Fibroblast of villous mesenchyme (primary cell): Measurements from ENCODE around the gene PLEKHA5. TPM values are rescaled to one million over a fixed set of nuclear protein-coding genes. Genes with fewer than 3 reads are reported as not detected.

ENCODE experiments used
- DNase-seq: peaks from one replicate; pipeline ENCODE4 v3.0.0-alpha.2; 2010; ENCODE audit warnings: low read depth
- H3K4me3 ChIP-seq: 2 replicates; pipeline ENCODE4 v1.5.1; 2011; ENCODE audit warnings: low read depth, mild to moderate bottlenecking, low read length
- total RNA-seq: library from RNA; depleted of rRNA; stranded (reverse); fragments of >200 nt; gene quantifications from 2 replicates; pipeline ENCODE4 v1.2.3, GENCODE V29; 2012
- TF ChIP-seq, protein P1 (sequence below): IDR thresholded peaks from 2 replicates; pipeline ENCODE4 v1.5.1; 2012; ENCODE audit warnings: low read depth, mild to moderate bottlenecking, low read length; ENCODE audit not compliant: insufficient read depth

PLEKHA5 gene
- total RNA-seq, 1 donor = 37.1 TPM

DNA sequence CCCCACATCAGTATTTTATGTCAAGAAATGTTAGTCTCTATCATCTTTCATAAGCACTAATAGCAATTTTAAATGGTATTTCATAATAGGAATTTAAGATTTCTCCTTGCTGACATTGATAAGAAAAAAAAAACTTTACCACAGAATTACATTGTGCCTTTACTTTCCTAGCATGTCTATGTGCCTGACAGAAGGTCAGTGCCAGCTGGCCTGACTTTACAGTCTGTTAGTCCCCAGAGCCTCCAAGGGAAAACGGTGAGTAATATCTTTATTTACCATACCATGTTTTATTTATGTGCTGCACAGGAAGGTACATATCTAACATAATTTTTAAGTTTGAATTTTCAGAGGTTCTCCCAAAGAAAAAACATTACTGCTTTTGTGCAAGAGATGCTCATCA lies 157.8 kb downstream of the PLEKHA5 start:
- no peak overlapping the region for H3K4me3 ChIP-seq
- TF ChIP-seq, protein P1, sequence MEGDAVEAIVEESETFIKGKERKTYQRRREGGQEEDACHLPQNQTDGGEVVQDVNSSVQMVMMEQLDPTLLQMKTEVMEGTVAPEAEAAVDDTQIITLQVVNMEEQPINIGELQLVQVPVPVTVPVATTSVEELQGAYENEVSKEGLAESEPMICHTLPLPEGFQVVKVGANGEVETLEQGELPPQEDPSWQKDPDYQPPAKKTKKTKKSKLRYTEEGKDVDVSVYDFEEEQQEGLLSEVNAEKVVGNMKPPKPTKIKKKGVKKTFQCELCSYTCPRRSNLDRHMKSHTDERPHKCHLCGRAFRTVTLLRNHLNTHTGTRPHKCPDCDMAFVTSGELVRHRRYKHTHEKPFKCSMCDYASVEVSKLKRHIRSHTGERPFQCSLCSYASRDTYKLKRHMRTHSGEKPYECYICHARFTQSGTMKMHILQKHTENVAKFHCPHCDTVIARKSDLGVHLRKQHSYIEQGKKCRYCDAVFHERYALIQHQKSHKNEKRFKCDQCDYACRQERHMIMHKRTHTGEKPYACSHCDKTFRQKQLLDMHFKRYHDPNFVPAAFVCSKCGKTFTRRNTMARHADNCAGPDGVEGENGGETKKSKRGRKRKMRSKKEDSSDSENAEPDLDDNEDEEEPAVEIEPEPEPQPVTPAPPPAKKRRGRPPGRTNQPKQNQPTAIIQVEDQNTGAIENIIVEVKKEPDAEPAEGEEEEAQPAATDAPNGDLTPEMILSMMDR = no peak
- peak; percentile 28 for DNase-seq

DNA sequence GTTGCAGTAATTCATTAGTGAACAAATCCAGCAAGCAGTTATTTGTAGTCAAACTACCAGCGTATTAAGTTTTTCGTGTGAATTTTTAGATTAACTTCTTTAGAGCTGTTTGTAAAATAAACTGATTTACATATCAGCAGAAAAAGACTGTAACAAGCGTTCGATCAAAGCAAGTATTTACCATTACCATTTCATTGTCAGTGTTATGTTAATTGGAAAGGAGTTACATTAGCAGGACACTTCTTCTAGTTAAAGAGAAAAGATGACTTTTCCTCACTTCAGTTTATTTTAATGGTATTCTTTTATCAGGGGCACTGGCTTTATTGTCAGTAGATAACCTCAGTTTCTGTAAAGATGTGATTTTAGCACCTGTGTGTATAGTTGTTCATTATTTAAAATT lies 158.6 kb downstream of the PLEKHA5 start:
- no peak for DNase-seq
- H3K4me3 ChIP-seq = no peak overlapping the region
- TF ChIP-seq, protein P1 = no peak

DNA sequence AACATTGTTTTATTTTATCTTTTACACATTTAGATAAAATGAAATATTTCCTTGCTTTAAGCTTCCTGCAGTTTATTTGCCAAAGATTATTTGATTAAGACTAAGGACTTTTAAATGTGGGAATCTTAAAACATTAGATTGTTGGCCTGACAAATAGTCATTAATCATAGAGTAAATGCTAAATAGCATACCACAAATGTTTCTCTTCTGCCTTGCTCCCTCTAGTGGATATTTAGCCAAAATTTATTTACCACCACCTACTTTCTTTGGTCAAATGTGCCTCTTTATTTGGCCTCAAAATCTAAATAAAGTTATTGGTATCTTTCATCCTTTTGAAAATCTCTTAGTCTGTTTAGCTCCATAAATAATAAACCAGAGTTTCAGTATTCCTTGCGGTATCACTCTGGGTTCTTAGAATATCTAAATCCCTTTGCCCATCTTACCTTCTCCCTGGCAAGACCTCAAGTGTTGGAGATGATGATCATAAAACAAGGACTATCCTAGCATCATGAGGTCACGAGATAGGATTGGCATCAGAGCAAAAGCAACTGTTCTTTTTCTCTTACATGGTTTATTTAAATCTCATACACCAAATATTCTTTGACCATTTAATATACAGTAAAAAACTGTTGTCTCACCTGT lies 159.2 kb downstream of the PLEKHA5 start:
- TF ChIP-seq, protein P1 = peak; percentile 63
- peak; percentile 59 for DNase-seq
- no peak overlapping the region for H3K4me3 ChIP-seq

- TF ChIP-seq, protein P1 = no peak
- DNase-seq = no peak
- no peak overlapping the region for H3K4me3 ChIP-seq
Observed at GRCh38 chr12:19298836-19299605, 169.5 kb downstream of the PLEKHA5 start.

DNA sequence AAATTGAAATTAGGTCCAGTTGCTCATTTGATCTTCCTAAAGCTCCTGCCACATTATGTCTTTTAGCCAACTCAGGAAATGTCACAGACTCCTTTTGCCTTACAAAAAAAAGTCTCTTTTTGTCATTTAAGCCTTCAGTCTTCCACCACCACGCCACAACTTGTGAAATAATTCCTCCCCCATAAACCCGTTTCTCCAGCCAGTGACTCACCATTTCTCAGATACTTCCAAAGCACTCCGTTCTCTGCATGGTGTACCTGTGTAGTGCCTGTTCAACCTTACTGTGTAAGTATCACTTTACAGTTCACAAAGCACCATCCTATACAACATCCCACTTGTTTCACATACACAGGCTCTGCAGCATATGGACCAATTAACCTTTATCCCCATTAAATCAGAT lies 170.2 kb downstream of the PLEKHA5 start:
- TF ChIP-seq, protein P1 = no peak
- no peak overlapping the region for H3K4me3 ChIP-seq
- peak; percentile 43 for DNase-seq

DNA sequence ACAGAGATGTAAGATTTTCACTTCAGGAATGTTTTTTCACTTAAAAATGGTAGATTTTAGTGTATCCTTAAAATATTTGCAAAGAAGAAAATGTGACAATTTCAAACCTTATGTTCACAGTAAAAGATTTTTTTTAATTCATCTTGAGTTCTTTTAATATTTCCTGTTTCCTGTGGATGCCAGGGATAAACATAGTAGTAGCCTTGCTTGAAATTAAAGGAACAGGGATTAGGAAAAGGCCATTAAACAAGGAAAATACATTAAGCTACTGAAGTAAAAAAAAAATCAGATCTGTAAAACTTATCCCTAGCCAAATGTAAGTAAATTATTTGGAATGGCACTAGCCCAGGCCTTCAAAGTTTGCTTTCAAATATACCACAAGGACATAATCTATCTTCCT lies 171.7 kb downstream of the PLEKHA5 start:
- TF ChIP-seq, protein P1 = no peak
- DNase-seq = no peak
- H3K4me3 ChIP-seq = no peak overlapping the region
